Neural cell (in vitro differentiated cells): ENCODE data around the gene IL6R.

Experiments
- POLR2AphosphoS5 ChIP-seq: IDR thresholded peaks from 2 replicates; pipeline ENCODE4 v1.6.1; 2012
- TF ChIP-seq, protein P1 (sequence below): fragments of 450-650 bp; IDR thresholded peaks from 2 replicates; pipeline ENCODE4 v1.5.1; 2014; ENCODE audit warnings: antibody characterized with exemption, mild to moderate bottlenecking, moderate library complexity; ENCODE audit not compliant: poor library complexity, severe bottlenecking

GRCh38 chr1:154404511-154404931 lies 622 bp upstream of the IL6R start:
- TF ChIP-seq, protein P1, sequence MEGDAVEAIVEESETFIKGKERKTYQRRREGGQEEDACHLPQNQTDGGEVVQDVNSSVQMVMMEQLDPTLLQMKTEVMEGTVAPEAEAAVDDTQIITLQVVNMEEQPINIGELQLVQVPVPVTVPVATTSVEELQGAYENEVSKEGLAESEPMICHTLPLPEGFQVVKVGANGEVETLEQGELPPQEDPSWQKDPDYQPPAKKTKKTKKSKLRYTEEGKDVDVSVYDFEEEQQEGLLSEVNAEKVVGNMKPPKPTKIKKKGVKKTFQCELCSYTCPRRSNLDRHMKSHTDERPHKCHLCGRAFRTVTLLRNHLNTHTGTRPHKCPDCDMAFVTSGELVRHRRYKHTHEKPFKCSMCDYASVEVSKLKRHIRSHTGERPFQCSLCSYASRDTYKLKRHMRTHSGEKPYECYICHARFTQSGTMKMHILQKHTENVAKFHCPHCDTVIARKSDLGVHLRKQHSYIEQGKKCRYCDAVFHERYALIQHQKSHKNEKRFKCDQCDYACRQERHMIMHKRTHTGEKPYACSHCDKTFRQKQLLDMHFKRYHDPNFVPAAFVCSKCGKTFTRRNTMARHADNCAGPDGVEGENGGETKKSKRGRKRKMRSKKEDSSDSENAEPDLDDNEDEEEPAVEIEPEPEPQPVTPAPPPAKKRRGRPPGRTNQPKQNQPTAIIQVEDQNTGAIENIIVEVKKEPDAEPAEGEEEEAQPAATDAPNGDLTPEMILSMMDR, result no peak
- TF ChIP-seq POLR2AphosphoS5, result no peak
